ENCODE data around the gene ASIC2. TPM values are rescaled to one million over a fixed set of nuclear protein-coding genes. Genes with fewer than 3 reads are reported as not detected.
A peak's percentile ranks its signal among the peaks of the same experiment; 100 is the strongest.

Gene ASIC2
- total and polyA plus RNA-seq, 2 experiments from 2014 or later: 0.52 to 2.8 TPM

- H3K4me1 ChIP-seq (ENCODE audit: insufficient read depth): no peaks in the 10 kb centered on the region
- no peak overlapping the region for H3K27ac ChIP-seq (ENCODE audit: low read depth)
- H4K20me1 ChIP-seq (replicated peaks; ENCODE audit: insufficient read depth): no peaks in the 10 kb centered on the region; the same call in 1 of the 2 replicates
- H3K27me3 Mint-ChIP-seq (ENCODE audit: insufficient read depth, low read depth, poor library complexity): peaks cover 9% of the 10 kb centered on the region
- no peaks in the 10 kb centered on the region for H3K9me3 Mint-ChIP-seq
- DNase-seq (ENCODE audit: low spot score) (no peak), ATAC-seq (no peak)
- H3K4me3 Mint-ChIP-seq: no peak overlapping the region
- H3K36me3 ChIP-seq (ENCODE audit: insufficient read depth): no peaks in the 10 kb centered on the region
- H3K79me2 ChIP-seq (replicated peaks; ENCODE audit: insufficient read depth): no peaks in the 10 kb centered on the region
- H3F3A ChIP-seq (replicated peaks; ENCODE audit: low read depth): no peaks in the 10 kb centered on the region
- no peak overlapping the region for H3K4me3 ChIP-seq
- no peak overlapping the region for H3K27ac Mint-ChIP-seq
- peak overlapping the region; percentile 56 for H2AFZ ChIP-seq
- no peak overlapping the region for H3K4me2 ChIP-seq
- TF ChIP-seq NANOG (IDR thresholded peaks at IDR 0.05; ENCODE audit: borderline replicate concordance) (no peak), EZH2phosphoT487 (IDR thresholded peaks at IDR 0.05; ENCODE audit: unreplicated experiment) (no peak), STAT1 (IDR thresholded peaks at IDR 0.05; ENCODE audit: unreplicated experiment) (no peak), POLR2AphosphoS5 (IDR thresholded peaks at IDR 0.05; ENCODE audit: low read depth) (no peak), ZNF331 (CRISPR knock-in tag; IDR thresholded peaks at IDR 0.05; ENCODE audit: low read depth) (no peak)
- H3K4me1 Mint-ChIP-seq: peaks cover 9% of the 10 kb centered on the region
- H3K36me3 Mint-ChIP-seq (ENCODE audit: low read depth): no peaks in the 10 kb centered on the region
- H3K27me3 ChIP-seq (ENCODE audit: insufficient read depth): no peaks in the 10 kb centered on the region
- H3K9me2 ChIP-seq (ENCODE audit: insufficient read depth): no peaks in the 10 kb centered on the region
Measured at GRCh38 chr17:33009636-33010035, 283.5 kb downstream of the ASIC2 start.

GRCh38 chr17:33007186-33007585, 285.9 kb downstream of the ASIC2 start:
- Histone ChIP-seq H3K27ac (ENCODE audit: low read depth) (no peak overlapping the region), H3K9me2 (ENCODE audit: insufficient read depth) (no peaks in the 10 kb centered on the region), H2AFZ (no peak overlapping the region), H4K20me1 (replicated peaks; ENCODE audit: insufficient read depth) (no peaks in the 10 kb centered on the region), H3K4me2 (no peak overlapping the region), H3K27me3 (ENCODE audit: insufficient read depth) (no peaks in the 10 kb centered on the region), H3K4me3 (no peak overlapping the region), H3K79me2 (replicated peaks; ENCODE audit: insufficient read depth) (no peaks in the 10 kb centered on the region), H3K4me1 (ENCODE audit: insufficient read depth) (no peaks in the 10 kb centered on the region), H3F3A (replicated peaks; ENCODE audit: low read depth) (no peaks in the 10 kb centered on the region), H3K36me3 (ENCODE audit: insufficient read depth) (no peaks in the 10 kb centered on the region)
- Mint-ChIP-seq H3K36me3 (ENCODE audit: low read depth) (no peaks in the 10 kb centered on the region), H3K27me3 (ENCODE audit: insufficient read depth, low read depth, poor library complexity) (peaks cover 8% of the 10 kb centered on the region), H3K4me3 (no peak overlapping the region), H3K27ac (no peak overlapping the region), H3K9me3 (no peaks in the 10 kb centered on the region), H3K4me1 (peaks cover 9% of the 10 kb centered on the region)
- DNase-seq (ENCODE audit: low spot score): no peak
- no peak for ATAC-seq
- no peak for TF ChIP-seq CREB1 (CRISPR knock-in tag; IDR thresholded peaks at IDR 0.05; ENCODE audit: low read depth)
- TF ChIP-seq STAT1 (IDR thresholded peaks at IDR 0.05; ENCODE audit: unreplicated experiment): no peak
- TF ChIP-seq NANOG (IDR thresholded peaks at IDR 0.05; ENCODE audit: borderline replicate concordance): no peak
- TF ChIP-seq JUNB (IDR thresholded peaks at IDR 0.05; ENCODE audit: unreplicated experiment): no peak
- no peak for TF ChIP-seq EZH2phosphoT487 (IDR thresholded peaks at IDR 0.05; ENCODE audit: unreplicated experiment)
- no peak for TF ChIP-seq ZNF462 (CRISPR knock-in tag; IDR thresholded peaks at IDR 0.05)
- TF ChIP-seq ZNF114 (CRISPR knock-in tag; IDR thresholded peaks at IDR 0.05): no peak
- TF ChIP-seq POLR2AphosphoS5 (IDR thresholded peaks at IDR 0.05; ENCODE audit: low read depth): no peak
- no peak for TF ChIP-seq EZH2 (IDR thresholded peaks at IDR 0.05; ENCODE audit: low read depth, unreplicated experiment)
- no peak for TF ChIP-seq CTCF (conservative IDR thresholded peaks at IDR 0.05; ENCODE audit: low read depth in 2 of 2)
- TF ChIP-seq ZNF331 (CRISPR knock-in tag; IDR thresholded peaks at IDR 0.05; ENCODE audit: low read depth): no peak
- TF ChIP-seq ETS1 (IDR thresholded peaks at IDR 0.05): no peak
